ENCODE results near the gene PRSS23.

DNA sequence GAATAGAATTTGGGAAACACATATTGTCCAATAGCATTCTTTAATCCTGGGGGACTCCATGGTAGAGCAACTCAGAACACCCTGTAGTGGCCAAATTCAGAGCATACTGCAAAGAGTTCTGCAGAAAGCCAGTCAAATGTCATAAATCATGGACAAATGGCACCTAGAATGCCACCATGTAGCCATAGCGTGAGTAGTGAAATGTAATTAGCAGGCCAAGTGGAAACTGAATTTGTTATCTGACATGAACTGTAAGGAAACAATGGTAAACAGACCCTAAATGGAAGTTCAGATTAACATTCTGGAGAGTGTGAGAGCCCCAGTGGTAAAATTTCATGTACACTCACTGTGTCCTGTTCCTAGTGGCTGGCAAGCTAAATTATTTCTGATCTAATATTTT, 7.0 kb upstream of the PRSS23 start:
- TF ChIP-seq, protein P1, sequence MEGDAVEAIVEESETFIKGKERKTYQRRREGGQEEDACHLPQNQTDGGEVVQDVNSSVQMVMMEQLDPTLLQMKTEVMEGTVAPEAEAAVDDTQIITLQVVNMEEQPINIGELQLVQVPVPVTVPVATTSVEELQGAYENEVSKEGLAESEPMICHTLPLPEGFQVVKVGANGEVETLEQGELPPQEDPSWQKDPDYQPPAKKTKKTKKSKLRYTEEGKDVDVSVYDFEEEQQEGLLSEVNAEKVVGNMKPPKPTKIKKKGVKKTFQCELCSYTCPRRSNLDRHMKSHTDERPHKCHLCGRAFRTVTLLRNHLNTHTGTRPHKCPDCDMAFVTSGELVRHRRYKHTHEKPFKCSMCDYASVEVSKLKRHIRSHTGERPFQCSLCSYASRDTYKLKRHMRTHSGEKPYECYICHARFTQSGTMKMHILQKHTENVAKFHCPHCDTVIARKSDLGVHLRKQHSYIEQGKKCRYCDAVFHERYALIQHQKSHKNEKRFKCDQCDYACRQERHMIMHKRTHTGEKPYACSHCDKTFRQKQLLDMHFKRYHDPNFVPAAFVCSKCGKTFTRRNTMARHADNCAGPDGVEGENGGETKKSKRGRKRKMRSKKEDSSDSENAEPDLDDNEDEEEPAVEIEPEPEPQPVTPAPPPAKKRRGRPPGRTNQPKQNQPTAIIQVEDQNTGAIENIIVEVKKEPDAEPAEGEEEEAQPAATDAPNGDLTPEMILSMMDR (conservative IDR thresholded peaks at IDR 0.05; ENCODE audit: low read length), result no peak
- TF ChIP-seq EZH2phosphoT487 (IDR thresholded peaks at IDR 0.05; ENCODE audit: borderline replicate concordance, low read depth, low read length), result no peak
